ENCODE data around the gene ELF5. TPM values are rescaled to one million over a fixed set of nuclear protein-coding genes. Genes with fewer than 3 reads are reported as not detected.

The ELF5 gene
- total RNA-seq, 1 donor = under 0.01 TPM

- TF ChIP-seq CTCF (IDR thresholded peaks at IDR 0.05; ENCODE audit: insufficient read depth, low read depth, low read length) = no peak
- no peak for DNase-seq (ENCODE audit: low read depth)
- H3K4me3 ChIP-seq (ENCODE audit: low read depth, low read length) = no peak overlapping the region
Observed at GRCh38 chr11:34507610-34508009, 6.0 kb downstream of the ELF5 start.

GRCh38 chr11:34507156-34507555 lies 6.4 kb downstream of the ELF5 start:
- TF ChIP-seq CTCF (IDR thresholded peaks at IDR 0.05; ENCODE audit: insufficient read depth, low read depth, low read length) = no peak
- no peak for DNase-seq (ENCODE audit: low read depth)
- H3K4me3 ChIP-seq (ENCODE audit: low read depth, low read length) = no peak overlapping the region

GRCh38 chr11:34505874-34506273 lies 7.7 kb downstream of the ELF5 start:
- peak; percentile 11 for DNase-seq (ENCODE audit: low read depth)
- TF ChIP-seq CTCF (IDR thresholded peaks at IDR 0.05; ENCODE audit: insufficient read depth, low read depth, low read length) = no peak
- H3K4me3 ChIP-seq (ENCODE audit: low read depth, low read length) = no peak overlapping the region

GRCh38 chr11:34502949-34503348 lies 10.6 kb downstream of the ELF5 start:
- peak; percentile 14 for TF ChIP-seq CTCF (IDR thresholded peaks at IDR 0.05; ENCODE audit: insufficient read depth, low read depth, low read length)
- H3K4me3 ChIP-seq (ENCODE audit: low read depth, low read length) = no peak overlapping the region
- no peak for DNase-seq (ENCODE audit: low read depth)

GRCh38 chr11:34501949-34502348 lies 11.6 kb downstream of the ELF5 start:
- no peak for DNase-seq (ENCODE audit: low read depth)
- TF ChIP-seq CTCF (IDR thresholded peaks at IDR 0.05; ENCODE audit: insufficient read depth, low read depth, low read length) = no peak
- no peak overlapping the region for H3K4me3 ChIP-seq (ENCODE audit: low read depth, low read length)

GRCh38 chr11:34501500-34501899 lies 12.1 kb downstream of the ELF5 start:
- no peak overlapping the region for H3K4me3 ChIP-seq (ENCODE audit: low read depth, low read length)
- TF ChIP-seq CTCF (IDR thresholded peaks at IDR 0.05; ENCODE audit: insufficient read depth, low read depth, low read length) = no peak
- peak; percentile 81 for DNase-seq (ENCODE audit: low read depth)

- H3K4me3 ChIP-seq (ENCODE audit: low read depth, low read length) = no peak overlapping the region
- no peak for DNase-seq (ENCODE audit: low read depth)
- TF ChIP-seq CTCF (IDR thresholded peaks at IDR 0.05; ENCODE audit: insufficient read depth, low read depth, low read length) = no peak
Observed at GRCh38 chr11:34499719-34500500, 13.7 kb downstream of the ELF5 start.

Measured in fibroblast of villous mesenchyme (primary cell).